GM12801 (cell line): ENCODE data around the gene CDK4.

Experiments used
- TF ChIP-seq, protein P1 (sequence below): IDR thresholded peaks from one replicate; pipeline ENCODE4 v1.5.1; 2011; ENCODE audit warnings: control low read depth; ENCODE audit not compliant: insufficient read length; ENCODE audit errors: extremely low read depth

Gene CDK4

GRCh38 chr12:57757771-57758170, 5.7 kb upstream of the CDK4 start:
- TF ChIP-seq, protein P1, sequence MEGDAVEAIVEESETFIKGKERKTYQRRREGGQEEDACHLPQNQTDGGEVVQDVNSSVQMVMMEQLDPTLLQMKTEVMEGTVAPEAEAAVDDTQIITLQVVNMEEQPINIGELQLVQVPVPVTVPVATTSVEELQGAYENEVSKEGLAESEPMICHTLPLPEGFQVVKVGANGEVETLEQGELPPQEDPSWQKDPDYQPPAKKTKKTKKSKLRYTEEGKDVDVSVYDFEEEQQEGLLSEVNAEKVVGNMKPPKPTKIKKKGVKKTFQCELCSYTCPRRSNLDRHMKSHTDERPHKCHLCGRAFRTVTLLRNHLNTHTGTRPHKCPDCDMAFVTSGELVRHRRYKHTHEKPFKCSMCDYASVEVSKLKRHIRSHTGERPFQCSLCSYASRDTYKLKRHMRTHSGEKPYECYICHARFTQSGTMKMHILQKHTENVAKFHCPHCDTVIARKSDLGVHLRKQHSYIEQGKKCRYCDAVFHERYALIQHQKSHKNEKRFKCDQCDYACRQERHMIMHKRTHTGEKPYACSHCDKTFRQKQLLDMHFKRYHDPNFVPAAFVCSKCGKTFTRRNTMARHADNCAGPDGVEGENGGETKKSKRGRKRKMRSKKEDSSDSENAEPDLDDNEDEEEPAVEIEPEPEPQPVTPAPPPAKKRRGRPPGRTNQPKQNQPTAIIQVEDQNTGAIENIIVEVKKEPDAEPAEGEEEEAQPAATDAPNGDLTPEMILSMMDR, result no peak

DNA sequence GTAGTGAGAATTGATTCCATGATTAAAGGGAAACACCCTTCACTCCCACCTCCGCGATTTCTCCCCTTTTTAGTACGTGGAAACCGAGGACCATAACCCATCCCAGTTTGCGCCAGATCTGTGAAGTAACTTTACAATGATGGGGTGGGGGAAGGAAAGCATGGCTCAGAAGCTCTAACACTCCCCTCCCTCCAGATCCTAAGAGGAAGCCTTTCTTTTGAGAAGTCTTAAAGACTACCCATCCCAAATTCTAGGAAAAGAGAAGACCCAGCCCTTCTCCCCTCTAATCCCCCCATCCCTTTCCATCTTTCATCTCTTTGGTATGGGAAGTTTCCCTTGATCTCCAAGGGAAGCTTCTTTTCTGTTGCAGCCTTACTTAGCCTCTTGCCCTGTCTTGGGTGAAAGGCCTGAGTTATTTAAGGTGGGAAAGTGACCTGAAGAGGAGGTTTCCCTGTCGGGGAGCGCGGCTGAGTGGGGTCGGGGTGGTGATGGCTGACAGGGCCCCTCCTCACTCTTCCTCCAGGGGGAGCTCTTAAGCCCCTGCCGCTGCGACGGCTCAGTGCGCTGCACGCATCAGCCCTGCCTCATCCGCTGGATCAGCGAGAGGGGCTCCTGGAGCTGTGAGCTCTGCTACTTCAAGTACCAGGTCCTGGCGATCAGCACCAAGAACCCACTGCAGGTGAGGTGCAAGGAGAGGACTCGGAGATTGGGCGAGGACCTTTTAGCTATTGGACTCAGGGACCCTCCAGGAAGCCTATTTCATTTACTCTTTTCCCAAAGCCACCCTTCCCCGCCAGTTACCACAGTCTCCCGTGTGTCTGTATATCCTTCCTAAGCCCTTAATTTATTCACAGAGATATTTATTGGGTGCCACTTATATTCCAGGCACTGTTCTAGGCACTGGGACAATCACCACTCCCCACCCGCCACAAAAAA, 4.6 kb upstream of the CDK4 start:
- TF ChIP-seq, protein P1, result no peak

DNA sequence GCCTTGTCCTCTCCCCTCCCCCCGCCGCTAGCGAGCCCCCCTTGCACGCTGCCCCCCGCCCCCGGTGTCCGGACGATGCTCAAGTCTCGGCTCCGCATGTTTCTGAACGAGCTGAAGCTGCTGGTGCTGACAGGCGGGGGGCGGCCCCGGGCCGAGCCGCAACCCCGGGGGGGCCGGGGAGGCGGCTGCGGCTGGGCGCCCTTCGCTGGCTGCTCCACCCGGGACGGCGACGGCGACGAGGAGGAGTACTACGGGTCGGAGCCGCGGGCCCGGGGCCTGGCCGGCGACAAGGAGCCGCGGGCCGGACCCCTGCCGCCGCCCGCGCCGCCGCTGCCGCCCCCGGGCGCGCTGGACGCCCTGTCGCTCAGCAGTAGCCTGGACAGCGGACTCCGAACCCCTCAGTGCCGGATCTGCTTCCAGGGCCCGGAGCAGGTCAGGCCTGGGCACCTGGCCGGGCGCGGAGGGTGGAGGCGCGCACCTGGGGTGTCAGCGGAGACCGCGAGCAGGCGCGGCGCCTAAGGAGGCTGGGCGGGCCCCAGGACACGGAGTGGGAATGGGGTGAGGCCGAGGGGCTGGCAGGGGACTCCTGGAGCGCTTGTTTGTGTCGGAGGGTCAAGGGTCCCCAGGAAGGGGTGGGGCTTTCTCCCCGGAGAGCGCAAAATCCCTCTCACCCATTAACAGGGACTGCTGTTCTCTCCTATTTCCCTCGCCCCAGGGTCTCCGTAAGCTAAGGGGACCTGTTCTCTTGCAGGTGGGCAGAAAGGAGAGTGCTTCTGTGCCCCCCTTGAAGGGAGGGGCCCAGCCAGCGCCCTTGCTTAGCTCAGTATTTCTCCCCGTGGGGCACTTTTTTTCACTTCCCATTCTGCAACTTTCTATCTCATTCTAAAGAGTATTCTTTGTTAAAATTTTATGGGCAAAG, 3.6 kb upstream of the CDK4 start:
- TF ChIP-seq, protein P1, result no peak

GRCh38 chr12:57755194-57755453, 3.0 kb upstream of the CDK4 start:
- TF ChIP-seq, protein P1, result no peak

GRCh38 chr12:57754411-57755193, 2.5 kb upstream of the CDK4 start, which contains the start of gene MARCHF9:
MARCHF9 (plus strand) TSS chr12:57755103; CDS start chr12:57755529, 426 bp downstream.
- TF ChIP-seq, protein P1, result no peak

GRCh38 chr12:57753756-57754337, 1.7 kb upstream of the CDK4 start:
- TF ChIP-seq, protein P1, result no peak

DNA sequence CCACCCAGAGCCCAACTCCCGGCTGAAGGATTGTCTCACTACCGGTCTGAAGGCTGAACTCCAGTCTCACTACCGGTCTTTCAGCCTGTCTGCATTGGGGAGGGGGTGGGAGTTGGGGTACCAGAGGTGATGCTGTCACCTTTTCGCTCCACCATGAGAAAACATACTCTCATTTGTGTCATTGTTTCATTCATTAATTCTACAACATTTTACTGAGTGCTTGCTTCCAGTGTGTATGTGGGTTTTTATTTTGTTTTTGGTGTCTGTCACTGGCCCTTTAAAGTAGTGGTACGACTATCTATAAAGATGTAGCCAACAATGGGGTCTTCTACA, 524 bp upstream of the CDK4 start:
- TF ChIP-seq, protein P1, result no peak
